ENCODE measurements around the gene CDC14B.

CDC14B gene

DNA sequence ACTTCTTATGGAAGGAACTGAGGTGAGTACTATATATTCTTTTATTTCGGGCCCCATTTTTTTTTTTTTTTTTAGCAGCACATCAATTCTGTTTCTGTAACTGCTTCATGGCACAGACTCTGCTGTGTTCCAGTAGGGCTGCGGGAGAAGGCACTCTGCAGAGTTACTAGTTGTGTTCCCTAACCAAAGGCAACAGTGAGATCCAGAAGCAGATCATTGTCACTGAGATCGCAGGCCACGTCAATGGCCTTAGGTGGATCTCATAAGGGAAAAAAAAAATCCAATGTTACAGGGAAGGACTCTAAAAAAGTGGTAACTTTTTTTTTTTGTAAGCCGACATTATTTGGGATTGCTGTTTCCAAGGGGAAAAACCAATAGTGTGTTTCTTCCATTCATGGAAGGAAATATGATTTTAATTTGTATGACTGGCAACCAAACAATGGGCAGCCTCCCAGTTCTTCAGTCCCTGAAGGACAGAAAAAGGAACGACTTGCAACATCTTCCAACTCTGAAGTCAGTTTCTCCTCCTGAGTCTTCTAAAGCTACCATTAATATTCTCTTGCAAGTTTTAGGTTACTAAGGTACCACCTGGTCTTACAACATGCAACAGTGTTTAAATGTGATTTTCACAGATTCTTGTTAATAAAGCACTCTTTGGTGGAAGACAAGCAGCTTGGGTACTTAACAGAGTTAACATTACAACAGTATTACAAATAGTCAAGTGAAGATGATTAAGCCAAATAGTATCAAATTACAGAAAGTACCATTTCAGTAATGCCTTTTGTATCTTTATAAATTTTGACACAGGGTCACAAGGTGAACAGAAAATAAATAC is 116.9 kb downstream of the CDC14B start:
- H3K9me3 ChIP-seq (ENCODE audit: control insufficient read depth, insufficient read depth, low read length), result no peaks in the 10 kb centered on the region
- H3K27me3 ChIP-seq (ENCODE audit: control insufficient read depth, low read length), result no peaks in the 10 kb centered on the region
- no peaks in the 10 kb centered on the region for H3K4me1 ChIP-seq (ENCODE audit: control insufficient read depth, low read length)
- H3K36me3 ChIP-seq (ENCODE audit: control insufficient read depth, low read length), result no peaks in the 10 kb centered on the region
- no peak overlapping the region for H3K4me2 ChIP-seq (ENCODE audit: low read length)
- TF ChIP-seq, protein P1, sequence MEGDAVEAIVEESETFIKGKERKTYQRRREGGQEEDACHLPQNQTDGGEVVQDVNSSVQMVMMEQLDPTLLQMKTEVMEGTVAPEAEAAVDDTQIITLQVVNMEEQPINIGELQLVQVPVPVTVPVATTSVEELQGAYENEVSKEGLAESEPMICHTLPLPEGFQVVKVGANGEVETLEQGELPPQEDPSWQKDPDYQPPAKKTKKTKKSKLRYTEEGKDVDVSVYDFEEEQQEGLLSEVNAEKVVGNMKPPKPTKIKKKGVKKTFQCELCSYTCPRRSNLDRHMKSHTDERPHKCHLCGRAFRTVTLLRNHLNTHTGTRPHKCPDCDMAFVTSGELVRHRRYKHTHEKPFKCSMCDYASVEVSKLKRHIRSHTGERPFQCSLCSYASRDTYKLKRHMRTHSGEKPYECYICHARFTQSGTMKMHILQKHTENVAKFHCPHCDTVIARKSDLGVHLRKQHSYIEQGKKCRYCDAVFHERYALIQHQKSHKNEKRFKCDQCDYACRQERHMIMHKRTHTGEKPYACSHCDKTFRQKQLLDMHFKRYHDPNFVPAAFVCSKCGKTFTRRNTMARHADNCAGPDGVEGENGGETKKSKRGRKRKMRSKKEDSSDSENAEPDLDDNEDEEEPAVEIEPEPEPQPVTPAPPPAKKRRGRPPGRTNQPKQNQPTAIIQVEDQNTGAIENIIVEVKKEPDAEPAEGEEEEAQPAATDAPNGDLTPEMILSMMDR (IDR thresholded peaks at IDR 0.05; ENCODE audit: low read depth, low read length, poor library complexity, severe bottlenecking), result no peak
- TF ChIP-seq EZH2phosphoT487 (IDR thresholded peaks at IDR 0.05; ENCODE audit: borderline replicate concordance, low read length), result no peak
- no peak overlapping the region for H3K27ac ChIP-seq (ENCODE audit: low read depth, low read length)
- H4K20me1 ChIP-seq (ENCODE audit: control insufficient read depth, insufficient read depth, low read depth, low read length), result no peaks in the 10 kb centered on the region
- no peaks in the 10 kb centered on the region for H3F3A ChIP-seq (ENCODE audit: control insufficient read depth, insufficient read depth)
- no peak overlapping the region for H3K4me3 ChIP-seq (ENCODE audit: low read length)
- H3K79me2 ChIP-seq (ENCODE audit: control insufficient read depth, low read length), result no peaks in the 10 kb centered on the region
- H3K9me2 ChIP-seq (replicated peaks; ENCODE audit: control insufficient read depth, low read length), result no peaks in the 10 kb centered on the region

DNA sequence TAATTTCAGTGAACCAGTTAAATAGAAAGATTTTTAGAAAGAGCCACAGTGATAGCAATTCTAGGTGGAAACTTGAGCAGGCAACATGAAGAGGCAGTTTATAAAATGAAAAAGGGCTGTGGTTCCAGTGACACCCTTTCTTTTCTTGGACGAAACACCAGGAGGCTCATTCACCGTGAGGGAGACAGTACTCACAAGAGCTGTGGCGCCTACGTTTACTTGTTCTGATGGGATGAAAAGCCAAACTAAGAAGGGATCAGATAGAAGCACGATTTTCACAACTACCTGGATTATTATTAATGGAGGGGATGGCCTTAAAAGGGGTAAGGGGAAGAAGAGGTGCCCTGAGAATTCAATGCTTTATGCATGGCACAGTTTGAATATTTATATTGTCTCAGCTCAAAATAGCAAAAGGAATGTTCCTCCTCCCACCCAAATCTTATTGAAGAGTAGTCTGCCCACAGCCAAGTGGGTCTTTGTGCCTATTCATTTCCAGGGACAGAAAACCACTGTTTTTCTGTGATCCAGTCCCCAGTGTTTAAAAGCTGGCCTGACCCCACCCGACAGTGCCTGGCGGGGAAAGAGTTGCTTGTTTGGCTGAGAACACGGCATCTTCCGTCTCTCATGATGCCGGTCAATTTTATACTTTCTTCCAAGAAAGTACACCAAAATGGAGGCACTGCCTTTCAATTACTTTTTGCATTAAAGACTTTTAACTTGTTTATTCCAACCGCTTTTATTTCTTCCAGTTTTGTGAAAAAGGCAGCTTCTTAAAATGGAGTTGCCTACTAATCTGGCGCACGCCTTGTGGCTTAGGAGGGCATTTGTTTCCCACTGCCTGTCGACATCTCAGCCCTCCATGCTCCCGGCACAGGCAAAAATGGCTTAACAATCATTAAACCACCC is 117.8 kb downstream of the CDC14B start:
- H3K9me3 ChIP-seq (ENCODE audit: control insufficient read depth, insufficient read depth, low read length), result no peaks in the 10 kb centered on the region
- H3K36me3 ChIP-seq (ENCODE audit: control insufficient read depth, low read length), result no peaks in the 10 kb centered on the region
- H3K4me2 ChIP-seq (ENCODE audit: low read length), result no peak overlapping the region
- H3K4me1 ChIP-seq (ENCODE audit: control insufficient read depth, low read length), result no peaks in the 10 kb centered on the region
- no peak for TF ChIP-seq EZH2phosphoT487 (IDR thresholded peaks at IDR 0.05; ENCODE audit: borderline replicate concordance, low read length)
- TF ChIP-seq, protein P1 (IDR thresholded peaks at IDR 0.05; ENCODE audit: low read depth, low read length, poor library complexity, severe bottlenecking), result no peak
- no peak overlapping the region for H3K27ac ChIP-seq (ENCODE audit: low read depth, low read length)
- H3F3A ChIP-seq (ENCODE audit: control insufficient read depth, insufficient read depth), result no peaks in the 10 kb centered on the region
- no peaks in the 10 kb centered on the region for H3K27me3 ChIP-seq (ENCODE audit: control insufficient read depth, low read length)
- H3K79me2 ChIP-seq (ENCODE audit: control insufficient read depth, low read length), result no peaks in the 10 kb centered on the region
- H3K9me2 ChIP-seq (replicated peaks; ENCODE audit: control insufficient read depth, low read length), result no peaks in the 10 kb centered on the region
- no peaks in the 10 kb centered on the region for H4K20me1 ChIP-seq (ENCODE audit: control insufficient read depth, insufficient read depth, low read depth, low read length)
- no peak overlapping the region for H3K4me3 ChIP-seq (ENCODE audit: low read length)

DNA sequence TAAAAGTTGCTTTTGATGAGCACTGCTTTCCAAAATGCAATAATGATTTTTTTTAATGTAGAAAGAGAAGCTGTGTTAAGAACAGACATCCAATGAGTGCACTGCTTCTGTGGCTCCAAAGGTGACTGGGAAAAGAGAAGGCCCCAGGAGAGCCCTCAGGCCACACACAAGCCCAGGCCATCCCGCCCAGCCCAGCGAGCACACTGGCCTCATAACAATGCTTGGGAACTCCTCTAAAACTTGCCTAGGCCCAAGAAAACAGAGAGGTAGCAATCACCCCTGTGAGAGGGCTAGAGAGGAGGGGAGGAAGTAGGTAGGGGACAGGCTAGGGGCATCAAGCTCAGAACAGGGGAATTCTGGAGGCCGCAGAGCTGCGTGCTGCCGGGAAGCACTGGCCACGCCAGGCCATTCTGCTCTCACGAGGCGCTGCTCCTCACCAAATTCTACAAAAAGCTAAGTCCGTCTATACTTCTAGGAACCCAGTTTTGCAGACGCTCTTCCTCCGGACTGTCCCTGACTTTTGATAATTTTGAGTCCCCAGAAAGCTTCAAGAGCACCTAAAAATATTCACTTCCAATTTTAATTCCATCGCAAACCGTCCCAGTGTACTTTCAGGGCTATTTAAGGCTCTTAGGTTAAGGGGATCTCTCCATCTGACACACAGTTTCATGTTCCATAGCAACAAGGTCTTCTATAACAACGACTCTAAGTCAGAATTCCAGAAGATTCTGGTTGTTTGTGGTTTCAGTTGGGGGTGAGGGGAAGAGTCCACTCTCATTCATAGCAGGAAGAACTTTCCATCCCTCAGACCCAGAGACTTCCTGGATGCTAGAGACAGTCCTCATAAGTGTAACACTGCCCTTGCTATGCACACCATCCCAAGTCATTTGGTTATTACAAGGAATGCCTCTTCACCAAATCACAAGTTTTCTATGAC is 118.7 kb downstream of the CDC14B start:
- no peaks in the 10 kb centered on the region for H3K27me3 ChIP-seq (ENCODE audit: control insufficient read depth, low read length)
- no peaks in the 10 kb centered on the region for H3K79me2 ChIP-seq (ENCODE audit: control insufficient read depth, low read length)
- no peaks in the 10 kb centered on the region for H4K20me1 ChIP-seq (ENCODE audit: control insufficient read depth, insufficient read depth, low read depth, low read length)
- no peak overlapping the region for H3K4me3 ChIP-seq (ENCODE audit: low read length)
- TF ChIP-seq, protein P1 (IDR thresholded peaks at IDR 0.05; ENCODE audit: low read depth, low read length, poor library complexity, severe bottlenecking), result no peak
- no peak for TF ChIP-seq EZH2phosphoT487 (IDR thresholded peaks at IDR 0.05; ENCODE audit: borderline replicate concordance, low read length)
- H3K9me3 ChIP-seq (ENCODE audit: control insufficient read depth, insufficient read depth, low read length), result no peaks in the 10 kb centered on the region
- H3K27ac ChIP-seq (ENCODE audit: low read depth, low read length), result no peak overlapping the region
- no peaks in the 10 kb centered on the region for H3K36me3 ChIP-seq (ENCODE audit: control insufficient read depth, low read length)
- H3K9me2 ChIP-seq (replicated peaks; ENCODE audit: control insufficient read depth, low read length), result no peaks in the 10 kb centered on the region
- no peak overlapping the region for H3K4me2 ChIP-seq (ENCODE audit: low read length)
- H3F3A ChIP-seq (ENCODE audit: control insufficient read depth, insufficient read depth), result no peaks in the 10 kb centered on the region
- no peaks in the 10 kb centered on the region for H3K4me1 ChIP-seq (ENCODE audit: control insufficient read depth, low read length)
